Activated T-helper 9 cell treated with anti-CD3 and anti-CD28 coated beads, Interleukin-2, amount 50 U/mL, for 16 hours (primary cell): Measurements from ENCODE around the gene FOXK1.

ENCODE experiments used
- DNase-seq: peaks from one replicate; pipeline ENCODE4 v3.0.0-alpha.2; 2020; ENCODE audit warnings: low read depth

FOXK1 gene

DNA sequence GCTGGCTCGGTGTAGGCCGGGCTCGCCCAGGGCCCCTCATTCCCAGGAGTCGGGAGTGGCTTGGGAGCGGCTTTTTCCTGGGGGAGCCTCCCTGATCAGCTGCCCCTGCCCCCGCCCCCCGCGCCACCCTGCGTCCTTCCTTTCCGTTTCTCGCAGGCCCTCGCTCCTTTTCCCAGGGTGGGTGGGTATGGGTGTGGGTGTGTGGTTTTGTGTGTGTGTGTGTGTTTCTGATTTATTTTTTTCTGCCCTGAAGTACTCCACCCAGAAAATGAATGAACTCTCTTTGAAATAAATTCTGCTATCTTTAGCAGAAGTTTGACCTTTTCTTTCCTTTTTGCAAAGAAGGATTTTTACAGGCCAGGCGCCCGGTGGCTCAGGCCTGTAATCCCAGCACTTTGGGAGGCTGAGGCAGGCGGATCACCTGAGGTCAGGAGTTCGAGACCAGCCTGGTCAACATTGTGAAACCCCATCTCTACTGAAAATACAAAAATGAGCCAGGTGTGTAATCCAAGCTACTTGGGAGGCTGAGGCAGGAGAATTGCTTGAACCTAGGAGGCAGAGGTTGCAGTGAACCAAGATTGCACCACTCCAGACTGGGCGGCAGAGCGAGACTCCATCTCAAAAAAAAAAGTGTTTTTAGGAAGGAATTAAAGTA is 63.3 kb downstream of the FOXK1 start:
- no peak for DNase-seq

DNA sequence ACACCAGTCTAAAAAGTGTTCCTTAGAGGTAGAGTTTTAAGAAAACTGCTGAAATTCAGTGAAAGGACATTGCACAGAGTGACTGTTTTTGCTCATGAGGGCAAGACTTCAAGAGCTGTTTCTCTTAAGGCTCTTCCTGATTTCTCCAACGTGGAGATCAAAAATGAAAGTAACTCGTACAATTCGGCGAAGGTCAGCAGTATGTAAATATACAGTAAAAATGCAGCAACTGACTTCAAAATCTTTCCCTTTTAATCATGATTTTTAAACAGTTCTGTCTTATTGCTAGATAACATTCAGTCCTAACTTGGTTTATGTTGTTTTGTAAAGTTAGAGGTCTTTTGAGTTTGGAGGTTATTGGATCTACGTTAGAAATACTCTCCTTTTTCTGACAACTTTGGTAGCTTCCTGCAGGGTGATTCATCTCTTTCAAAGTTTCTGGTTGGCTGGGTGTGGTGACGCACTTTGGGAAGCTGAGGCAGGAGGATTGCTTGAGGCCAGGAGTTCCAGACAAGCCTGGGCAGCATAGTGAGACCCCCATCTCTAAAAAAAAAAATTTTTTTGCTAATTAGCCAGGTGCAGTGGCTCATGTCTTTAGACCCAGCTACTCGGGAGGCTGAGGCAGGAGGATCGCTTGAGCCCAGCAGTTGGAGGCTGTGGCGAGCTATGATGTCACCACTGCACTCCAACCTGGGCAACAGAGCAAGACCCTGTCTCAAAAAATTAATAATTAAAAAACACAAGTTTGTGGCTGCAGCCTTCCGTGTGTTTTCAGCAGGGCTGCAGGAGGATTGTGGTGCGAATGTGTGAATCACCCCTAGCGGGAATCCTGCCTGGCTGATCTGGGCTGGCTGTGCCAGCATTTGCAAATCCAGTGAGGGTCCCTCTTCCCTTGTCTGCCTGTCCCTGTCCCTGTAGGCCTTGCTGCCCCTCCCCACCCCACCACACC is 64.2 kb downstream of the FOXK1 start:
- no peak for DNase-seq

DNA sequence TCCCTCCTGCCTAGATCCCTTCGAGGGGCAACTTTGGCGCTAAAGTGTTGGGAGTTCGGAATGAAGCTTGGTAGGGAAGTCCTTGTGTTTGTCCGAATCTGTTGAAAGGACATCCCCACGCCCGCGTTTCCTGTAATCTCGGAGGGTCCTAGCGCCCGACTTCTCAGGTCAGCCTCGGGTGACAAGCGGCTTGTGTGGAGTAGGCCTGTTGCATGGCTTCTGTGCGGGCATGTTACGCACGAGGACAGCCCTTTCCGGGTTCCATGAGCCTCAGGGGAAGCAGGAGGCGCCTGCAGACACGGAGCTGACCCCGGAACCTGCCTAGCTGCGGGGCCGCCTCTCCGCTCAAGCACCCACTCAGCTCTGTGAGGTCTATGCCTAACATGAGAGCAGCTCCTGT is 64.9 kb downstream of the FOXK1 start:
- no peak for DNase-seq

DNA sequence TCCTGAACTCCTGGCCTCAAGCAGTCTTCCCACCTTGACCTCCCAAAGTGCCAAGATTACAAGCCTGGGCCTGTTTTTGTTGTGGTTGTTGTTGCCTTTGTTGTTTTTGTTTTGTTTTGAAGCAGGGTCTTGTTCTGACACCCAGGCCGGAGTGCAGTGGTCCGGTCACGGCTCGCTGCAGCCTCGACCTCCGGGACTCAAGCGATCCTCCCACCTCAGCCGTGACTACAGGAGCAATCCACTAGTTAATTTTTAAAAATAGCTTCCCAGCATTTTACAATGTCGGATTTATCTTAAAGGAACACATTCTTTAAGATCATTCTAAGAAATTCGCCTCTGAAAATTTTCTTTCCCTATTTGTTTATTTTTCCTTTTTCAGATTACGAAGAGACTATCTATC is 65.7 kb downstream of the FOXK1 start:
- no peak for DNase-seq

DNA sequence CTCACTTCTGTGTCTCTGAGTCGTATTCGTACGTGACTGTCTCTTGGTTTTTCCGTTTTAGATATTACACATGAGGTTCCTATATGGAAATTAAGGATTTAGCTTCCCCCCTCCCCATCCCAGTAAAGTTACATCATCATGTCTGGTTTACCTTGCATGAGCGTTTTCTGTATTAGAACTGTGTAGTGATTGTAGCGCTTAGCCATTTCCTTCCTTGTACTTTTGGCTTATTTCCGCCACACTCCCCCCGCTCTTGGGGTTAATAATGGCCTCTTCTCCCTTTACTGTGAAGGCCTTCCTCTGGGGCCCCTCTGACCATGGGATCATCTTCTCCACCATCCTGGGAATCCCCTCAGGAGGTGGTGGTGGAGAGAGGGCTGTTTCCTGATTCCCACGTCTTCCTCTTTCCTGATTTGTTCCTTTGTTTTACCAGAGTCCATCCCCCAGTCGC is 66.2 kb downstream of the FOXK1 start:
- no peak for DNase-seq

DNA sequence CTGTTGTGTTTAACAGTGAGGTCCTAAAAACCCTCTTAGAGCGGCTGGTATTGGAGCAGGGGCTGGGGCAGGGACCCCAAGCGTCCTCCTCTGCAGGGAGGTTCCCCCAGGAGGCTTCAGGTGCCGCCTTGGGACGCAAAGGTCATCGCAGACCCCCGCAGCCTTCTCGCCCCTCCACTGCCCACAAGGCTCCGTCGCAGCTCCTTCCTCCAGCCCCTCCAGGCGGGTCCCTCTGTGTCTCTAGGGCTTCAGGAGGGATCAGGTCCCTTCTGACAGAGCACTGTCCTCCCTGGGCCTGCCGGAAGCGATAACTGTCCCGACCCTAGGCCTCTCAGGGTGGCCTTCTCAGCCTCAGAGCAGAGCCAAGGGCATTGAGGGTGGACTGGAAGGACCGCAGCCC is 67.3 kb downstream of the FOXK1 start:
- no peak for DNase-seq

DNA sequence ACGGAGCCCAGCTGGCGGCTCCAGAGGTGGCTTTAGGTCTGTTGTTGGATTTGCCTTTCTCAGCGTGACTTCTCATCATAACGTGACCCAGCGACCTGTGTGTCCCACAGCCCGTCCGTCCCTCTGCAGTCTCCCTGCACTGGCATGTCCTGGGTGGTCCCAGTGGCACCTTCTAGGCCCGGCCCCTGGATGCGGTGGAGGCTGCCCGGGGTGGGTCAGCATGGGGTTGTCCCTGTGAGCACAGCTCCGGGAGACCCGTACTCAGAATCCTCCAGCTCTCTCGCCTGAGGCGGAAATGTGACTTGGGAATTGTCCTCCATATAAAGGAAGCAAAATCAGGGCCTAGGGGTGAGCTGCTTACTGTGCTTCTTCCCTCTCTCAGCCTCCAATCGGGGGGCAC is 67.7 kb downstream of the FOXK1 start:
- no peak for DNase-seq

DNA sequence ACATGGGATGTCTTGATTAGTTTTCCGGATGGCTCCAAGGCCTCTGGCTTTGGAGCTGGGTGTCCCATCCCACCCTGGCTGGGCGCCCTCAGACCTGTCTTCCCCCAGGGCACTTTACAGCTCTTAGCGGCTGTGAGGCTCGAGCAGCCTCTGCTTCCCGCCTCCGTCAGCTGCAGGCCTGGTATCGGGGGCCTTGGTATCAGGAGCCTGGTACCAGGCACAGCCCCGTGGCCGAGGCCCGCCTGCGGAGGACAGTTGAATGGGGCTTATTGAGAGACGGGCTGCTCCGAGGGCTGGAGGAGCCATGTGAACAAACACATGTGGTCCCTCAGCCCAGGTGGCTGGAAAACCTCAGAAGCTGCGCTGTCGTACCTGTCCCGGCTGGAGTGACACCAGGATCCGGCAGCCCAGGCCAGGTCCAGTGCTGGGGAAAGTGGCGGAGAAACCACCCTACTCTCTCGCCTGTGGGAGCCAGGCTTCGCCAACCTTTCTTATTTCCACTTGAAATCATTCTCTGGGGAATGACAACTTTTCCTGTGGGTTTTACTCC is 69.4 kb downstream of the FOXK1 start:
- DNase-seq, result no peak

DNA sequence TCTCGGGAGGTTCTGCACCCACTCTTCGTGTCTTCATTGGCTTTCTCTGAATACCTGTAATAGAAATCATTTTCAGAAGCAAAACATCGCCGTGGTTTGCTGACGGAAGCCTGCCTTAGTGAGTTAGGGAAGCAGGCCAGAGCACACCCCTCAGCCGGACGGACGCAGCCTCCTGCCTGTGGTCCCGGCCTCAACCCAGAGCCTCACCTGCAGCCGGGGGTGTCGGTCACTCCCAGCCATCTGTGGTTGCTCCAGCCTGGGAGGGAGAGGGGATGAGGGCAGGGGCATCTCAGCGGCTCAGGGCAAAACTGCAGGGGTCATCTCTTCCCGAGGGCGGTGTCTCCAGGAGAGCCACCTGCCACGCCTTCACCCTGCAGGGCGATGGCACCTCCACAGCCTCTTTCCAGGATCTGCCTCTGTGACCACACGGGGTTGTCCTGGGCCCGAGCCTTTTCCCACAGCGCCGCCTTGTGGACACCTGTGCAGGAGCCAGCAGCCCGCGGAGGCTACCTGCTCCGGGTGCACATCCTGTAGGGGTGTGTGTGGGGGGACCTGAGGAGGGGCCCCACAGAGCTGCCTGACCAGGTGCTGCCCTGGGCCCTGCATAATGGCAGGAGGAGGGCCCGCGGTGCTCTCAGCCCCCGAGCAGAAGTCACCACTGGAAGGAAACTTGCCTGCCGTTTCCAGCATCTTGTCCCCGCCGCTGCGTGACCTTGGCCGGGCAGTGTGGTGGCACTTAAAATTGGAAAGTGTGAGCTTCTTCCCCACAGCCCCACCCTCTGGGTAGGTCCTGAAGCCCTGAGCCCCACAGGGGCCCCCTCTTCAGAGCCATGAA is 71.7 kb downstream of the FOXK1 start:
- DNase-seq, result peak; percentile 73

DNA sequence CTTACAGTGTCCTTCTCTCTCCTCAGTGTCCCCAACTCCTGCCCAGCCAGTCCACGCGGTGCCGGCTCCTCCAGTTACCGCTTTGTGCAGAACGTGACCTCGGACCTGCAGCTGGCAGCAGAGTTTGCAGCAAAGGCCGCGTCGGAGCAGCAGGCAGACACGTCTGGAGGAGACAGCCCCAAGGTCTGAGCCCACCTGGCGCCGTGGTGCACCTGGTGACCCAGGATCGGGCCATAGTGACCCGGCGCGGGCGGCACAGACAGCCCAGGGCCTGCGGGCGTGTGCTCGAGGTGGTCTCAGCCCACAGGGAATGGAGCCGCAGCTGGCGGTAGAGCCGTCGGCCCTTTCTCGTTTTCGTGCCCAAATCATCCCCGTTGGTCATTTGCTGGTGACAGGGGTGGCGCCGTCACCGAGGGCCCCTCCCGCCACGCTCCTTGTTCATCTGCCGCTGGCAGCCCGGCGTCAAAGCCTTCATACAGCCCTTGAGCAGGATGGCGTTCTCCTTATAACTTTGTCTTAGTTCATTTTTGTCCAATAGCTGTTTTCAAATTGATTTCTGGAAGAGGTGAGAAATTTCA is 72.4 kb downstream of the FOXK1 start:
- DNase-seq, result no peak

DNA sequence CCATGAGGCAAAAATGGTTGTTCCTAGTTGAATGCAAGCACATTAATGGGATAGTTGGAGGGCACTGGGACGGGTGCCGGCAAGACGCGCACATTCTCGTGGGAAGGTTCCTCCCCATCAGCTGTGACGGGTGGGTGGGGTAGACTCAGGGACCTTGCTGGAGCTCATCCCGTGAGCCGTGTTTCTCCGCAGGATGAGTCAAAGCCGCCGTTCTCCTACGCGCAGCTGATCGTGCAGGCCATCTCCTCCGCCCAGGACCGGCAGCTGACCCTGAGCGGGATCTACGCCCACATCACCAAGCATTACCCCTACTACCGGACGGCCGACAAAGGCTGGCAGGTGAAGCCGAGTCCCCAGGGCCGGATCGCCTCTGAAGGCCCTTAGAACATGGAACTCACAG is 73.0 kb downstream of the FOXK1 start:
- DNase-seq, result no peak

DNA sequence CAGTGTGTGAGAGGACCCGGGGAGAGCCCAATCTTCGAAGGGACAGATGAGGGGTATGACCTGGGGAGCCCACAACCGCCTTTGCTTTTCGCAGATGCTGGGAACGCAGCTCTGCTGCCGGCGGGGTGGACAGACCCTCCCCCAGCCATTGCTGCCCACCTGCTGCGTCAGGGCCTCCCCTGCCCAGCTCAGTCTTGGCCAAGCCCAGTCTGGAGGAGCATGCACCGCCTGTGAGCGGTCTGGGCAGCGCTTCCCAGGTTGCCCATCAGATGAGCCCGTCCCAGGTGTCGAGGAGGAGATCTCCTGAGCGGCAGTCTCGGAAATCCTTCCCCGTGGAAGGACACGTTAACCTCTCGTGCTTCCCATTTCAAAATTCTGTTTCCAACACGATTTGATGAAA is 76.0 kb downstream of the FOXK1 start:
- no peak for DNase-seq

DNA sequence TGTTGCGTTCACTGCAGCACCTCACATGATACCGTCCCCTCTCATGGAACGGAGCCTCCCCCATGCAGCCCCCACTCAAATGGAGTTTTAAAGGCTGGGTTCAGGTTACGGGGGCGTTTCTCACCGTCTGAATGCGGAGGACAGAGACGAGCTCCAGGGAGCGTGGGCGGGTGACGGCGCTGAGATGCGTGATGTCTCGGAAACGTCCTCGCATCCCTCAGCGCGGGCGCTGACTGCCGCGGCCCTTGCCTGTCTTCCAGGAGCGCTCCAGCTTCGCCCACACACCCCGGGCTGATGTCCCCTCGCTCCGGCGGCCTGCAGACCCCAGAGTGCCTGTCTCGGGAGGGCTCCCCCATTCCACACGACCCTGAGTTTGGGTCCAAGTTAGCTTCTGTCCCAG is 76.7 kb downstream of the FOXK1 start:
- DNase-seq, result no peak

DNA sequence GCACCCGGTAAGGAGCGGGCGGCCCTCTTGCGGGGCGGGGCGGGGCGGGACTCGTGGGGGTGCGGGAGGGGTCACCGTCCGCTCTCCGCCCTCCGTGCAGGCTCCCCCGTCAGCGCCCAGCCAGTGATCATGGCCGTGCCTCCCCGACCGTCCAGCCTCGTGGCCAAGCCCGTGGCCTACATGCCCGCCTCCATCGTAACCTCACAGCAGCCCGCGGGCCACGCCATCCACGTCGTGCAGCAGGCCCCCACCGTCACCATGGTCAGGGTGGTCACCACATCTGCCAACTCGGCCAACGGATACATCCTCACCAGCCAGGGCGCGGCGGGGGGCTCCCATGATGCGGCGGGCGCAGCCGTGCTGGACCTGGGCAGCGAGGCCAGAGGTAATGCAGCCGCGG is 77.1 kb downstream of the FOXK1 start:
- DNase-seq, result no peak

DNA sequence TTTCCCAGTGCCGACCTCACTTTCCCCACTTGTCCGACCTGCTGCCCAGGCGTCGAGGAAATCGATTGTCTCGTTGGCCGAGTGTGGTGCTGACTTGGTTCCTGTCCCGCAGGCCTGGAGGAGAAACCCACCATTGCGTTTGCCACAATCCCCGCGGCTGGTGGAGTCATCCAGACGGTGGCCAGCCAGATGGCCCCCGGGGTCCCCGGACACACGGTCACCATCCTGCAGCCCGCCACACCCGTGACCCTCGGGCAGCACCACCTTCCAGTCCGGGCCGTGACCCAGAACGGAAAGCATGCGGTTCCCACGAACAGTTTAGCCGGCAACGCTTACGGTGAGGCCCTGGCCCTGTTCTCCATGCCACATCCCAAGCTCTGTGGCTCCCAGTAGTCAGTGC is 78.9 kb downstream of the FOXK1 start:
- DNase-seq, result no peak

DNA sequence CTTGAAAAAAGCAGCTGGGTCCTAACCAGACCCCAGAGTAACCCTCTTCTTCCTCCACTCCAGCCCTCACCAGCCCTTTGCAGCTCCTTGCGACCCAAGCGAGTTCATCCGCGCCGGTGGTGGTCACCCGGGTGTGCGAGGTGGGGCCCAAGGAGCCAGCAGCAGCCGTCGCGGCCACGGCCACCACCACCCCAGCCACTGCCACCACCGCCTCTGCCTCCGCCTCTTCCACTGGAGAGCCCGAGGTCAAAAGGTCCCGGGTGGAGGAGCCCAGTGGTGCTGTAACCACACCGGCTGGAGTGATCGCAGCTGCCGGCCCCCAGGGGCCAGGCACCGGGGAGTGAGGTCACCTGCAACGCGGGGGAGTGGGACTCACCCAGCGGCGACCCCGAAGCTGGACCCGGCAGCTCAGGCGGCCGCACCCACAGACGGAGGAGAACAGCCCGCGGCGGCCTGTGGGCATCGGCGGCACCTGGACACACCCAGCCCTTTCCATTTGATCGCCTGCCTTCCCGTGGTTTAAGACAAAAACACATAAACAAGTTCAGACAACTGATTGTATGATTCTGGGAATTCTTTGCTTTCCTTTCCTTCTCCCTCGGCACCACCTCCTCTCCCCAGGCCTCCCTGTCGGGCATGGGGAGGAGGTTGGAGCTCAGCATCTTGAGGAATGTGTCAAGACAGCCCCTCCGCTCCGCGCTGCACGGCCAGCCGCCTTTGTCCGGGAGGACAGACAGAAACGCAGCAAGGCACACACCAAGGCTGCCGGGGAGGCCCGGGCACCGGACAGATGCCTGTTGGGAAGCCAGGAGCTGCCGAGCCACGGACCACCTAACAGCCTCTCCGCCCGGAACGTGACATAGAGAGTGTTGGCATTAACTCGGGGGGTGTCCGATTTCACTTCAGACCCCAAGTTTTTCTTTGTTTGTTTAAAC is 80.3 kb downstream of the FOXK1 start:
- no peak for DNase-seq

DNA sequence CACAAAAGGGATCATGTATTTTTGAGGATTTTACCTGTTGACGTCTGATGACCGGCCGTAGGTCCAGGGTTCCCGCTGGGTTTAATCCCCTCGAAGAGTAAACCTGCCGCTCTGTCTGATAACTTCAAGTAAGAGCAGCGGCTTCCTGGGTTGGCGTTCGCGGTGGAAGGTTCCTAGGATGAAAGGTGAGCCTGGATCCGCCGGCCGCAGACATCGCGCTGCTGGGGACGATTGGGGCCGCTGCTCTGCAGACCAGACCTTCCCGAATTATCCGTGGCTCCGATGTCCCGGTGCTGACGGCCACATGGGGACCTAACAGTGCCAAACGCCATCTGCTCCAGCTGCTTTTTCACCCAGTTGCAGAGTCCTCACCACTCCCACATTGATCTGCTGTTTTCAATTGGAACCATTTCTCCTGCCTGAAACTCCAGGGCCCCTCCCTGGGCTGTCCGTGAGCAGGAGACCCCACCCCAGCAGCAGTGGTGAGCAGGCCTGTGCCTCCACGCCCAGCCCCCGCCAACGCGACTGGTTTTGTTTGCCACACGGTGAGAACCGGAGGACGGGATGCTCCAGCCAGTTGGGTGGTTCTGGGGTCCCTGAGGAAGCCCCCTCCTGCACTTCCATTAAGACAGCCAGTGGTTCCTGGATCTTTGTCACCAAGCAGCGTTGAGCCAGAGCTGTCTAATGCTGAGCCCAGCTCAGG is 81.1 kb downstream of the FOXK1 start:
- no peak for DNase-seq

DNA sequence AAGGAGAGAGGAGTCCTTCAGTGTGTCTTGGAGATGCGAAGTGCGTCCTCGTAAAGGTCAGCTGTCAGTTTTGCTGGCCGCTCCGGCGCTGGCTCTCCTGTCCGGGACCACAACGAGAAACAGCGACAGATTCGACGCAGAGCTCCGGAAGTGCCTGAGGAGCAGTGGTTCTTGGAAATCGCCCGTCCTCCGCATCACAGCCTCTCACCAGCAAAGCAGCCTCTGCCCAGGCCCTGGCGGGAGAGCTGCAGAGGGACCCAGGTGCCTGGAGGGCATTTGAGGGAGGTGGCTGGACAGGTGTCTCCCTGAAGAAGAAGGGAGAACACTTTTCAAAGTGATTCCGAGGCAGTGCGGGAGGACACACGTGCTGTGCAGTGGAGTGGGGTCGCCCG is 81.7 kb downstream of the FOXK1 start:
- no peak for DNase-seq

DNA sequence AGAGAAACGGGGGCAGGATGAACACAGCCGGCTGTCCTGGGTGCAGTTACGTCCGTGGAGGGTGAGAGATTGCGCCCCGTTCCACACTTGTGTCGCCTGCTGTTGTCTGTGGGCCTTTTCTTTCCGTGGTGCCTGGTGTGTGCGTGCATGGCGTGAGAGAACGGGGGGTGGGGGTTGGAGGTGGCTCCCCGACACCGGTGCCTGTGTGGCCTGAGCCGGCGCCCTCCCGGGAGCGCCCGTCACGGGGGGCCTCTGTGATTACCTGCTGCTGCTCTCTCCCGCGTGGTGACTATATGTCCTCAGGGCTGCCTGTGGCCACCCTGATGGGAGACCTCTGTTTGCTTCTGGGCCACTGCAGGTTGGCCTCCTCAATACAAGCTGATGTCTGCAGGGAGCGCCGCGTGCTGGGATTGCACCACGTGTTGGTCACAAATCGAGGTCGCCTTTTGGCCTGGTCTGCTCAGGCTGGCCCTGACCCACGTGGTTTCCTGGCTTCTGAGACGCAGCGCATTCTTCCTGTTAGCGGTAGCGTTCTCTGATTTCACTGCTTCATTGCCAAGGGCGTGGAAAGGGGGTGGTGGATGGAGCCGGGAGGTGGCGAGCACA is 82.4 kb downstream of the FOXK1 start:
- no peak for DNase-seq
